H9 (cell line): Measurements from ENCODE around the gene H2AZ2. TPM values are rescaled to one million over a fixed set of nuclear protein-coding genes. Genes with fewer than 3 reads are reported as not detected.

Experiments
- DNase-seq: peaks from one replicate; pipeline ENCODE4 v3.0.0-alpha.2; 2017
- H2AFZ ChIP-seq: one replicate; pipeline ENCODE4 v1.6.1; 2013; ENCODE audit warnings: mild to moderate bottlenecking, low read length, control low read depth, moderate library complexity
- H2AK5ac ChIP-seq: 2 replicates; pipeline ENCODE4 v1.6.1; 2013; ENCODE audit warnings: low read length, control low read depth, mixed read lengths; ENCODE audit not compliant: insufficient read length
- H2BK120ac ChIP-seq: one replicate; pipeline ENCODE4 v1.6.1; 2013; ENCODE audit warnings: low read depth, mild to moderate bottlenecking, low read length, control low read depth, inconsistent platforms; ENCODE audit not compliant: poor library complexity, severe bottlenecking
- H2BK12ac ChIP-seq: 2 replicates; pipeline ENCODE4 v1.6.1; 2013; ENCODE audit warnings: low read length, control low read depth, mixed read lengths, low read depth; ENCODE audit not compliant: insufficient read length
- H2BK15ac ChIP-seq: 2 replicates; pipeline ENCODE4 v1.6.1; 2013; ENCODE audit warnings: low read depth, low read length, control low read depth
- H2BK20ac ChIP-seq: one replicate; pipeline ENCODE4 v1.6.1; 2013; ENCODE audit warnings: low read depth, mild to moderate bottlenecking, low read length, control low read depth, inconsistent platforms; ENCODE audit not compliant: poor library complexity, severe bottlenecking
- H2BK5ac ChIP-seq: 2 replicates; pipeline ENCODE4 v1.6.1; 2013; ENCODE audit warnings: low read length, control low read depth, mixed read lengths; ENCODE audit not compliant: insufficient read length
- H3K14ac ChIP-seq: 2 replicates; pipeline ENCODE4 v1.6.1; 2013; ENCODE audit warnings: low read length, control low read depth; ENCODE audit not compliant: insufficient read depth
- H3K18ac ChIP-seq: 2 replicates; pipeline ENCODE4 v1.6.1; 2013; ENCODE audit warnings: low read depth, mild to moderate bottlenecking, mixed read lengths, low read length, control low read depth; ENCODE audit not compliant: insufficient read length
- H3K23ac ChIP-seq: 2 replicates; pipeline ENCODE4 v1.6.1; 2013; ENCODE audit warnings: low read length, control low read depth, mixed read lengths, low read depth; ENCODE audit not compliant: insufficient read length
- H3K23me2 ChIP-seq: 2 replicates; pipeline ENCODE4 v1.6.1; 2013; ENCODE audit warnings: low read depth, mild to moderate bottlenecking, mixed read lengths, low read length, control low read depth; ENCODE audit not compliant: insufficient read length, poor library complexity, severe bottlenecking
- H3K27ac ChIP-seq: 2 replicates; pipeline ENCODE4 v1.5.1; 2013; ENCODE audit warnings: low read length, control low read depth, mixed read lengths, low read depth; ENCODE audit not compliant: insufficient read length
- H3K27me3 ChIP-seq: 2 replicates; pipeline ENCODE4 v1.6.1; 2013; ENCODE audit warnings: low read length, control low read depth, inconsistent platforms; ENCODE audit not compliant: insufficient read depth
- H3K4ac ChIP-seq: 2 replicates; pipeline ENCODE4 v1.6.1; 2013; ENCODE audit warnings: low read depth, mild to moderate bottlenecking, control low read depth, inconsistent platforms, low read length, moderate library complexity
- H3K4me1 ChIP-seq: 2 replicates; pipeline ENCODE4 v1.6.1; 2013; ENCODE audit warnings: low read length, control low read depth, inconsistent platforms; ENCODE audit not compliant: insufficient read depth
- H3K4me2 ChIP-seq: 2 replicates; pipeline ENCODE4 v1.6.1; 2013; ENCODE audit warnings: low read length, control low read depth, mixed read lengths; ENCODE audit not compliant: insufficient read length, insufficient read depth
- H3K56ac ChIP-seq: 2 replicates; pipeline ENCODE4 v1.6.1; 2013; ENCODE audit warnings: low read depth, mild to moderate bottlenecking, mixed read lengths, low read length, control low read depth; ENCODE audit not compliant: insufficient read length
- H3K79me1 ChIP-seq: 2 replicates; pipeline ENCODE4 v1.6.1; 2013; ENCODE audit warnings: low read depth, mild to moderate bottlenecking, moderate library complexity, low read length, control low read depth, inconsistent platforms; ENCODE audit not compliant: insufficient read depth, poor library complexity, severe bottlenecking
- H3K79me2 ChIP-seq: 2 replicates; pipeline ENCODE4 v1.6.1; 2013; ENCODE audit warnings: low read length, control low read depth, inconsistent platforms; ENCODE audit not compliant: insufficient read depth
- H3K9ac ChIP-seq: 2 replicates; pipeline ENCODE4 v1.6.1; 2013; ENCODE audit warnings: low read length, control low read depth, mixed read lengths; ENCODE audit not compliant: insufficient read length; ENCODE audit errors: extremely low read depth
- H3K9me3 ChIP-seq: one replicate; pipeline ENCODE4 v1.6.1; 2013; ENCODE audit warnings: low read depth, low read length, inconsistent platforms; ENCODE audit not compliant: control insufficient read depth
- H3T11ph ChIP-seq: one replicate; pipeline ENCODE4 v1.6.1; 2013; ENCODE audit warnings: mild to moderate bottlenecking, low read length, control low read depth, inconsistent platforms
- H4K20me1 ChIP-seq: one replicate; pipeline ENCODE4 v1.6.1; 2013; ENCODE audit not compliant: control insufficient read depth, insufficient read length, insufficient read depth
- H4K5ac ChIP-seq: 2 replicates; pipeline ENCODE4 v1.6.1; 2013; ENCODE audit warnings: low read depth, mild to moderate bottlenecking, mixed read lengths, low read length, control low read depth; ENCODE audit not compliant: insufficient read length
- H4K8ac ChIP-seq: replicated peaks from 2 replicates; pipeline ENCODE4 v1.6.1; 2013; ENCODE audit warnings: low read length, control low read depth, mixed read lengths, low read depth; ENCODE audit not compliant: insufficient read length
- H4K91ac ChIP-seq: 2 replicates; pipeline ENCODE4 v1.6.1; 2013; ENCODE audit warnings: low read depth, mild to moderate bottlenecking, moderate library complexity, mixed read lengths, low read length, control low read depth; ENCODE audit not compliant: insufficient read length
- H3K27ac Mint-ChIP-seq, 3 experiments: 2 replicates in 2 of 3; 3 replicates in 1 of 3; pipeline ENCODE4 v1.8.0; 2020 to 2021; ENCODE audit warnings: mixed read lengths in 3 of 3, mild to moderate bottlenecking in 1 of 3, moderate library complexity in 1 of 3
- H3K27me3 Mint-ChIP-seq: 2 replicates; pipeline ENCODE4 v1.8.0; 2021; ENCODE audit warnings: low read depth, mild to moderate bottlenecking, moderate library complexity, mixed read lengths
- H3K36me3 Mint-ChIP-seq, 3 experiments: 2 replicates in 2 of 3; 3 replicates in 1 of 3; pipeline ENCODE4 v1.8.0; 2020 to 2021; ENCODE audit warnings: low read depth in 3 of 3, mixed read lengths in 3 of 3; ENCODE audit not compliant: insufficient read depth in 1 of 3
- H3K4me1 Mint-ChIP-seq, 2 experiments: 2 replicates each; pipeline ENCODE4 v1.8.0; 2020; ENCODE audit warnings: mixed read lengths in 2 of 2
- H3K4me3 Mint-ChIP-seq, 2 experiments: 2 replicates in 1 of 2; 3 replicates in 1 of 2; pipeline ENCODE4 v1.8.0; 2020 to 2021; ENCODE audit warnings: mild to moderate bottlenecking in 2 of 2, mixed read lengths in 2 of 2, moderate library complexity in 1 of 2
- H3K9me3 Mint-ChIP-seq, 2 experiments: 2 replicates in 1 of 2; 3 replicates in 1 of 2; pipeline ENCODE4 v1.8.0; 2020; ENCODE audit warnings: mild to moderate bottlenecking in 2 of 2, mixed read lengths in 2 of 2, moderate library complexity in 1 of 2
- CTCF ChIP-seq: fragments of 200-600 bp; sonication (generic); conservative IDR thresholded peaks from 3 replicates; pipeline ENCODE4 v1.8.0; 2021; ENCODE audit warnings: antibody characterized with exemption, mild to moderate bottlenecking
- total RNA-seq: library from RNA; stranded (reverse); gene quantifications from 2 replicates; pipeline ENCODE4 v1.2.1, GENCODE V29; 2021

H2AZ2 gene
- total RNA-seq, 1 experiment from 2014 or later: 208 TPM

GRCh38 chr7:44811093-44811492 is 36.8 kb downstream of the H2AZ2 start:
- H3K4ac ChIP-seq: no peak overlapping the region
- H3K23ac ChIP-seq: no peak overlapping the region
- no peaks in the 10 kb centered on the region for H3K27me3 Mint-ChIP-seq
- H2BK120ac ChIP-seq: no peak overlapping the region
- no peak overlapping the region for H3K4me2 ChIP-seq
- H2AK5ac ChIP-seq: no peak overlapping the region
- no peaks in the 10 kb centered on the region for H3K9me3 ChIP-seq
- no peak overlapping the region for H4K91ac ChIP-seq
- H3K27me3 ChIP-seq: no peaks in the 10 kb centered on the region
- H3K79me2 ChIP-seq: no peaks in the 10 kb centered on the region
- H3K4me1 Mint-ChIP-seq: no peaks in the 10 kb centered on the region
- H3K27ac ChIP-seq: no peak overlapping the region
- H3K9me3 Mint-ChIP-seq: no peaks in the 10 kb centered on the region
- no peak for TF ChIP-seq CTCF
- no peak overlapping the region for H3K14ac ChIP-seq
- H3T11ph ChIP-seq: no peak overlapping the region
- no peak overlapping the region for H3K4me3 Mint-ChIP-seq
- no peak overlapping the region for H2AFZ ChIP-seq
- no peak overlapping the region for H2BK5ac ChIP-seq
- no peaks in the 10 kb centered on the region for H3K23me2 ChIP-seq
- H4K20me1 ChIP-seq: no peaks in the 10 kb centered on the region
- no peak overlapping the region for H2BK15ac ChIP-seq
- no peak for DNase-seq
- no peak overlapping the region for H3K18ac ChIP-seq
- H4K8ac ChIP-seq: no peak overlapping the region
- H3K27ac Mint-ChIP-seq: no peak overlapping the region
- no peaks in the 10 kb centered on the region for H3K79me1 ChIP-seq
- H4K5ac ChIP-seq: no peak overlapping the region
- H3K36me3 Mint-ChIP-seq: no peaks in the 10 kb centered on the region
- H3K9ac ChIP-seq: no peak overlapping the region
- no peak overlapping the region for H2BK20ac ChIP-seq
- H3K4me1 ChIP-seq: no peaks in the 10 kb centered on the region
- no peak overlapping the region for H2BK12ac ChIP-seq
- no peak overlapping the region for H3K56ac ChIP-seq
